ENCODE data around the gene SORBS1. TPM values are rescaled to one million over a fixed set of nuclear protein-coding genes. Genes with fewer than 3 reads are reported as not detected.

SORBS1 gene
- total and polyA plus RNA-seq, 8 donors = 11.4 to 25.6 (median 16.8) TPM

GRCh38 chr10:95550073-95550672 is 11.0 kb downstream of the SORBS1 start:
- WGBS, 2 donors = 45 to 48% methylated on average over 10 of the region's 10 CpGs
- no peak for TF ChIP-seq CTCF (IDR thresholded peaks at IDR 0.05)
- no peaks in the 10 kb centered on the region for H3K9me3 ChIP-seq
- H3K27ac ChIP-seq = no peak overlapping the region
- no peak for DNase-seq
- intact Hi-C loops (cut with DNase I) = no loop called here
- H3K36me3 ChIP-seq = no peaks in the 10 kb centered on the region
- no peaks in the 10 kb centered on the region for H3K27me3 ChIP-seq
- ATAC-seq = peak; percentile 76 to 93 (median 86)
- no peak overlapping the region for H3K4me3 ChIP-seq
- no peak for FAIRE-seq
- peaks cover 0 to 6% (median 6%) of the 10 kb centered on the region in 3 donors for H3K4me1 ChIP-seq

GRCh38 chr10:95547791-95548435 is 13.3 kb downstream of the SORBS1 start:
- WGBS, 2 donors = 95 to 98% methylated on average over 3 of the region's 3 CpGs
- FAIRE-seq (no peak), DNase-seq (no peak), ATAC-seq (no peak)
- no peaks in the 10 kb centered on the region for H3K36me3 ChIP-seq
- no peak overlapping the region for H3K4me3 ChIP-seq
- H3K9me3 ChIP-seq = no peaks in the 10 kb centered on the region
- no peak overlapping the region for H3K27ac ChIP-seq
- no peak for TF ChIP-seq CTCF (IDR thresholded peaks at IDR 0.05)
- H3K27me3 ChIP-seq = no peaks in the 10 kb centered on the region
- intact Hi-C loops (cut with DNase I) = no loop called here
- peaks cover 0 to 7% (median 6%) of the 10 kb centered on the region in 3 donors for H3K4me1 ChIP-seq

- Histone ChIP-seq H3K27ac (no peak overlapping the region), H3K4me1 (peaks cover 0 to 15% (median 8%) of the 10 kb centered on the region in 3 donors), H3K36me3 (no peaks in the 10 kb centered on the region), H3K9me3 (no peaks in the 10 kb centered on the region), H3K27me3 (no peaks in the 10 kb centered on the region), H3K4me3 (no peak overlapping the region)
- no peak for DNase-seq
- ATAC-seq = no peak
- no peak for TF ChIP-seq CTCF (IDR thresholded peaks at IDR 0.05)
- 96 to 98% methylated on average over 3 of the region's 3 CpGs for WGBS, 2 donors
- no peak for FAIRE-seq
- intact Hi-C loops (cut with DNase I) = no loop called here
Measured at GRCh38 chr10:95547197-95547596, 14.0 kb downstream of the SORBS1 start.

- no peak for TF ChIP-seq CTCF (IDR thresholded peaks at IDR 0.05)
- 85% methylated on average over 2 of the region's 2 CpGs for WGBS, 2 donors
- H3K4me3 ChIP-seq = no peak overlapping the region
- H3K36me3 ChIP-seq = no peaks in the 10 kb centered on the region
- no peak for DNase-seq
- peaks cover 0 to 19% (median 14%) of the 10 kb centered on the region in 3 donors for H3K4me1 ChIP-seq
- no peaks in the 10 kb centered on the region for H3K27me3 ChIP-seq
- H3K27ac ChIP-seq = no peak overlapping the region
- FAIRE-seq = no peak
- intact Hi-C loops (cut with DNase I) = no loop called here
- ATAC-seq = no peak
- no peaks in the 10 kb centered on the region for H3K9me3 ChIP-seq
Measured at GRCh38 chr10:95545981-95546380, 15.2 kb downstream of the SORBS1 start.

Measured in pancreas (tissue), 10 donors.